ENCODE data around the gene EPHB1. TPM values are rescaled to one million over a fixed set of nuclear protein-coding genes. Genes with fewer than 3 reads are reported as not detected.

The EPHB1 gene
- polyA plus RNA-seq, 1 experiment, result 0.11 TPM

GRCh38 chr3:135181408-135181807, 386.3 kb downstream of the EPHB1 start:
- DNase-seq (ENCODE audit: low read depth, low spot score), result no peak
- CTCF ChIA-PET, result no interaction called here
- no peaks in the 10 kb centered on the region for H3K9me3 ChIP-seq (ENCODE audit: control insufficient read depth, insufficient read depth, low read length)
- H3K27me3 ChIP-seq (ENCODE audit: control insufficient read depth, insufficient read depth, low read length), result no peaks in the 10 kb centered on the region
- H3K27ac ChIP-seq (ENCODE audit: low read depth, low read length), result no peak overlapping the region
- POLR2A ChIA-PET, result no interaction called here
- TF ChIP-seq, protein P1, sequence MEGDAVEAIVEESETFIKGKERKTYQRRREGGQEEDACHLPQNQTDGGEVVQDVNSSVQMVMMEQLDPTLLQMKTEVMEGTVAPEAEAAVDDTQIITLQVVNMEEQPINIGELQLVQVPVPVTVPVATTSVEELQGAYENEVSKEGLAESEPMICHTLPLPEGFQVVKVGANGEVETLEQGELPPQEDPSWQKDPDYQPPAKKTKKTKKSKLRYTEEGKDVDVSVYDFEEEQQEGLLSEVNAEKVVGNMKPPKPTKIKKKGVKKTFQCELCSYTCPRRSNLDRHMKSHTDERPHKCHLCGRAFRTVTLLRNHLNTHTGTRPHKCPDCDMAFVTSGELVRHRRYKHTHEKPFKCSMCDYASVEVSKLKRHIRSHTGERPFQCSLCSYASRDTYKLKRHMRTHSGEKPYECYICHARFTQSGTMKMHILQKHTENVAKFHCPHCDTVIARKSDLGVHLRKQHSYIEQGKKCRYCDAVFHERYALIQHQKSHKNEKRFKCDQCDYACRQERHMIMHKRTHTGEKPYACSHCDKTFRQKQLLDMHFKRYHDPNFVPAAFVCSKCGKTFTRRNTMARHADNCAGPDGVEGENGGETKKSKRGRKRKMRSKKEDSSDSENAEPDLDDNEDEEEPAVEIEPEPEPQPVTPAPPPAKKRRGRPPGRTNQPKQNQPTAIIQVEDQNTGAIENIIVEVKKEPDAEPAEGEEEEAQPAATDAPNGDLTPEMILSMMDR (IDR thresholded peaks at IDR 0.05; ENCODE audit: low read depth, low read length), result no peak
- no peak overlapping the region for H3K4me3 ChIP-seq (ENCODE audit: low read depth, low read length)

GRCh38 chr3:135182364-135182998, 387.4 kb downstream of the EPHB1 start:
- CTCF ChIA-PET, result no interaction called here
- Histone ChIP-seq H3K27ac (ENCODE audit: low read depth, low read length) (no peak overlapping the region), H3K27me3 (ENCODE audit: control insufficient read depth, insufficient read depth, low read length) (no peaks in the 10 kb centered on the region), H3K9me3 (ENCODE audit: control insufficient read depth, insufficient read depth, low read length) (no peaks in the 10 kb centered on the region), H3K4me3 (ENCODE audit: low read depth, low read length) (no peak overlapping the region)
- DNase-seq (ENCODE audit: low read depth, low spot score), result no peak
- POLR2A ChIA-PET, result no interaction called here
- TF ChIP-seq, protein P1 (IDR thresholded peaks at IDR 0.05; ENCODE audit: low read depth, low read length), result no peak

- Histone ChIP-seq H3K27ac (ENCODE audit: low read depth, low read length) (no peak overlapping the region), H3K27me3 (ENCODE audit: control insufficient read depth, insufficient read depth, low read length) (no peaks in the 10 kb centered on the region), H3K9me3 (ENCODE audit: control insufficient read depth, insufficient read depth, low read length) (no peaks in the 10 kb centered on the region), H3K4me3 (ENCODE audit: low read depth, low read length) (no peak overlapping the region)
- CTCF ChIA-PET, result no interaction called here
- TF ChIP-seq, protein P1 (IDR thresholded peaks at IDR 0.05; ENCODE audit: low read depth, low read length), result no peak
- no peak for DNase-seq (ENCODE audit: low read depth, low spot score)
- POLR2A ChIA-PET, result no interaction called here
These were observed 395.6 kb downstream of the EPHB1 start for GRCh38 chr3:135190658-135191057.

GRCh38 chr3:135191708-135192107, 396.6 kb downstream of the EPHB1 start:
- no peaks in the 10 kb centered on the region for H3K27me3 ChIP-seq (ENCODE audit: control insufficient read depth, insufficient read depth, low read length)
- H3K27ac ChIP-seq (ENCODE audit: low read depth, low read length), result no peak overlapping the region
- CTCF ChIA-PET, result no interaction called here
- no peak for DNase-seq (ENCODE audit: low read depth, low spot score)
- POLR2A ChIA-PET, result no interaction called here
- no peak overlapping the region for H3K4me3 ChIP-seq (ENCODE audit: low read depth, low read length)
- H3K9me3 ChIP-seq (ENCODE audit: control insufficient read depth, insufficient read depth, low read length), result no peaks in the 10 kb centered on the region
- TF ChIP-seq, protein P1 (IDR thresholded peaks at IDR 0.05; ENCODE audit: low read depth, low read length), result no peak

DNA sequence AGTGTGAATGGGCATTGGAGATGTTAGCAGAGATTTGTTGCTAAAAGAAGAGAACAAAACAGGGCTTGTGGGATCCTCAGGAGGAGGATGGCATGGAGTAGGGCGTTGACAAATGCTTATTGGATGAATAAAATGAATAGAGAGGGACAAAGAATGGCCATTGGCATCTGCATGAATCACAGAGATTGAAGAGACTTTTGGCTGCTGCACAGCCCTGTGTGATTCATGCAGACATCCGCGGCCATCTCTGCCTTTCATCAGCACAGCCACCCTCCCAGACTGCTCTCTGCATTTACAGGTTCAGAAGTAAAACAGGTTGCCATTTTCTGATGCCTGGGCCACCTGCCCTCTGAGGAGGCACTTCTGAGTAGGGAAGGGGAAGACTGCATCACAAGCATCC, 397.9 kb downstream of the EPHB1 start:
- no peak for DNase-seq (ENCODE audit: low read depth, low spot score)
- H3K27me3 ChIP-seq (ENCODE audit: control insufficient read depth, insufficient read depth, low read length), result no peaks in the 10 kb centered on the region
- H3K9me3 ChIP-seq (ENCODE audit: control insufficient read depth, insufficient read depth, low read length), result no peaks in the 10 kb centered on the region
- CTCF ChIA-PET, result no interaction called here
- TF ChIP-seq, protein P1 (IDR thresholded peaks at IDR 0.05; ENCODE audit: low read depth, low read length), result no peak
- POLR2A ChIA-PET, result no interaction called here
- H3K4me3 ChIP-seq (ENCODE audit: low read depth, low read length), result no peak overlapping the region
- no peak overlapping the region for H3K27ac ChIP-seq (ENCODE audit: low read depth, low read length)
